NCI-H1092 treated with DMSO at 0.1 percent for 48 hours (cell line): ENCODE results near the gene MT1F.
"Not testable (repeated sequence)": the region's sequence is repeated elsewhere in the genome, so short reads cannot be mapped to it uniquely, and the experiment has no call there.

Experiments used
- DNase-seq: peaks from one replicate; lab custom pipeline; 2025; lab: John Stamatoyannopoulos, UW

MT1F gene

DNA sequence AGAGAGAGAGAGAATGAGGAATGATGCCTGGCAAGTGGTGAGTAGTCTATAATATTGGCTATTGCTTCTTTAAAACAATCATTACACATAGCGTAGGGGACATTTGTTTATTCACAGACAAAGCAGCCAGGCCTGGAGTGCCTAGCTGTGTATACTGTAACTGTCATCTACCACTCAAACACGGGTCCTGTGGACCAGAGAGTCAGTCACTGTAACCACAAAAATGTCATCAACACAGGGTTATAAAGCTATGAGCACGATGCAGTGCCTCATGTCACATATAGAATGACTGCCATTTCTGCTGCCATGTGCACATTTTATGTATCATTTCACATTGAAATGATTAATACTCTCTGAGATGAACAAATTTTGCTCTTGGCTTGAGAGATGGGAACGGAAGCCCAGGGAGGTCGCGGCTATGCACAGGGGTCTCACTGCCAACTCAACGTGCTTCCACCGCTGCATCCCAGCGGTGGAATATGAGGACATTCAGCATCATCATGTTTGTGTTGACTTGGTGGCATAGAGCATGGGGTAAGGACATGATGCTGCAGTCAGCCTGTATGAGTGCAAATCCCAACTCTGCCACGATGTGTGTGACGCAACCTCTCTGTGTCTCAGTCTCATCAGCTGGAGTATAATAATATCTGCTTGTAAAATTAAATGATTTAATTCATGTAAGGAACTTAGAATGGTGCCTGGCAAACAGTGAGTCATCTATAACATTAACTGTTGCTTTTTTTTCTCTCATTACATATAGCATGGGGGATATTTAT lies 15.2 kb downstream of the MT1F start:
- DNase-seq = no peak

- peak; percentile 5 for DNase-seq
These were observed 16.2 kb downstream of the MT1F start for GRCh38 chr16:56673921-56674320.

GRCh38 chr16:56674570-56674969 lies 16.8 kb downstream of the MT1F start:
- not testable (repeated sequence) for DNase-seq

DNA sequence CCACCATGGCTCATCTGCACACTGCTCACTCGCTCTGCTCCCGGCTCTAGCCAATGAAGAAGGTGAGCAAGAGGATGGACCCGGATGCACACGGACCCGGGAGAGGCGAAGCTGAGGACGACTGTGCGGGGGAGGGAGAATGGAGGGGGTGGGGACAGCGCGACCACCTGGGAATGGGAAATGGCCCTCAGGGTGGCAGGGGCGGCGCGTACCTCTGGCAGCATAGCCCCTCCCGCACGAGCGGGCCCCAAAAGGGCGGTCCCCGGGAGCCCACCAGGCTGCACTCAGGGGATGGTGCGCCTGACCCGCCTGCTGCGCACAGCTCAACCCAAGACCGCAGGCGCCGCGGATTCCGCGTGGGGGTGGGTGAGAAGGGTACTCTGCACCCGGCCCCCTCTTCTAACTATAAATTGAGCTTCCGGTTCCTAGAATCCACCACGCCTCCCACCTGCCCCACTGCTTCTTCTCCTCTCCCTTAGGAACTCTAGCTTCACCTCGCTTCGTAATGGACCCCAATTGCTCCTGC lies 18.0 kb downstream of the MT1F start:
- no peak for DNase-seq

- no peak for DNase-seq
These were observed 19.7 kb downstream of the MT1F start for GRCh38 chr16:56677474-56677873.

DNA sequence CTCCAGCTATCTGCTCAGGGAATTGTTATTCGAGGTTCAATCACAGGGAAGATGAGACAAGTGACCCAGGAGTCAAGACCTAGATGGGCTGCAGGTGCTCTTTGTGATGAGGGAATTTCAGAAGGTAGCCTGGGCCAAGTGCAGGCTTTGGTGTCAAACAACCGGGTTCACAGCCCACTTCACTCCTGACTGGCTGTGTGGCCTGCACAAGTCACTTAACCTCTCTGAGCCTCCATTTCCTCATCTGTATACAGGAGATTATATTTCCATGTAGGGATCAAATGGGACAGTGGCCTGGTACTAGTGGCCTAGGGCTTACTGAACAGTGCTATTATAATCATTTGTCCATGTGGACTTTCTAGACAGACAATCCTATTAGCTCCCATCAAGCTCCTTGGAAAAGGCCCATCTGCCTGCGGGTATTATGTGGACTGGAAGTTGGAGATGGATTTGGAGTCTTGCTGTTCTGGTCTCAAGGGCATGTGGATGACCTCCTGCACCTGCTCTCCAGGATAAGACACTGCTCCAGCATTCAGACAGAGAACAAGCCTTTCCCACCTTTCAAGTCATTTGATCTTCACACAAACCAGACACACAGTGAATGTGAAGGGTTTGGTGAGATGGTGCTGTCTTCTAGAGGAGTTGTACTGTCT lies 21.4 kb downstream of the MT1F start:
- DNase-seq = no peak

DNA sequence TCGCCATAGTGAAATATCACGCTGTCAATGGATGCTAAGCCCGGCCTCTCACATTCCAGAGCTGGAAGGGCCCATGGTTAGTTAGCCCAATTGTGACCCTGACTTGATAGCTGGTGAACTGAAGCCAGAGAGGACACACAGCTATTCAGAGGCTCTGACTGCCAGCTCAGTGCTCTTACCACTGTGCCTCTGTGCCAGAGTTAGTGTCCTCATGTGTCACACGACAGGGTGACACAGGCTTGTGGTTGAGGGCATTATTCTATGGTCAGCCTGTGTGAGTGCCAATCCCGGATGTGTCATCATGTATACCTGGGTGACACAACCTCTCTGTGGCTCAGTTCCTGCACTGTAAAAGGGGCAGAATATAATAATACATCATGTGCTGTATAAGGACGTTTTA lies 22.1 kb downstream of the MT1F start:
- DNase-seq = no peak

GRCh38 chr16:56681939-56682702 lies 24.4 kb downstream of the MT1F start, which contains the start of gene MT1X:
MT1X (plus strand) TSS chr16:56682470; CDS start chr16:56682541, 71 bp downstream.
- peak; percentile 83 for DNase-seq

- no peak for DNase-seq
These were observed 25.1 kb downstream of the MT1F start for GRCh38 chr16:56682703-56683397.

DNA sequence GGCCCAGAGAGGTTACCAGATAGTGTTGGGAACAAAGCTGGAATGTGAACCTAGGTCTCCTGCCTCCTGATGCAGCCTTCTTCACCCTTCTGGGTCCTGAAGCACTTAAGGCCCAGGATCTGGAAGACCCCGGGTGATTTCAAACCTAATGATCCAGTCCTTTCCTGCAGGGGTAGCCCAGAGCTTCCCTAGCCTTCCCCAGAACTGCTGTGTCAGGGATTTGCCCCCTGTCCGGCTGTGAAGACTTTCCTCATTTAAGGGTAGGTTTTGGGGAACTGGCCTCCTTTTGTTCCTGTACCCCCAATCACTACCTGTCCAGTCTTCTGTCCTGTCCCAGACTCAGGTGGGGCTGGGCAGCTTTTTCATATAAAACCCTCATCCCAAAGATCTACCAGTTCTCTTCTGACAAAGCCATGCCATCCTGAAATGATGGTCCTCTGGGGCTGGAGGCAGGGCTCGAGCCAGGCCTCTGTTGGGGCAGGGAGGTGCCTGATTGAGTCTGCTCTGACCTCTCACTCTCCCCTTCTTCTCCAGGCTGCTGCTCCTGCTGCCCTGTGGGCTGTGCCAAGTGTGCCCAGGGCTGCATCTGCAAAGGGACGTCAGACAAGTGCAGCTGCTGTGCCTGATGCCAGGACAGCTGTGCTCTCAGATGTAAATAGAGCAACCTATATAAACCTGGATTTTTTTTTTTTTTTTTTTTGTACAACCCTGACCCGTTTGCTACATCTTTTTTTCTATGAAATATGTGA lies 25.8 kb downstream of the MT1F start:
- DNase-seq = no peak

DNA sequence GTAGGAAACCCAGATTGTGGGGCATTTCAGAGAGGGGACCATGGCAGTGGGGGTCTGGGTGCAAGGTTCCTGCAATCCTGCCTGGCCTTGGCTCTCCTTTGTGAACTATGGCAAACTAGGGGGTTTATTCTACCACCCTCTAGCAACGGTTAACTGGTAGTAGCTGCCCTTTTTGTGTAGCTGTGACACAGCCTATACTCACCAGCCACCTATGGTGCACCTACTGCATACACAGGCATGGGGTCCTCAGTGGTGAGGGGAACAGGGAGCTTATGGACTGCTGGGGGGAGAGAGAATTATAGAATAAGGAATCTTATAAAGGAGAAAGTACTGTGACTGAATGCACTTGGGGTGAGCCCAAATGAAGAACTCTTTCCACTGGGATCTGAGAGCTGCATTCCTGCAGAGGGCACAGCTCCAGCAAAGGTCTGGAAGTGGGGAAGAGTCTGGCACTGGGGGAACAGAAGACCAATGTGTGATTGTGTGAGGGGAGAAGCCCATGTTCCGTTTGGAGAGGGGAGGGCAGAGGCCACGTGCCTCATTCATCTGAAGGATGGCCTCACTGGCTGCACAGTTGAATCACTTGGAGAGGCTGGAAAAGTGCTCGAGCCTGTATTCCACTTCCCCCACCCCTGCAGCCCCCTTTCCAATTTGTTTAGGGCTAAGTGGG lies 26.6 kb downstream of the MT1F start:
- DNase-seq = no peak

- DNase-seq = no peak
These were observed 27.3 kb downstream of the MT1F start for GRCh38 chr16:56684926-56685590.

GRCh38 chr16:56686758-56687157 lies 29.0 kb downstream of the MT1F start:
- DNase-seq = no peak

- DNase-seq = no peak
These were observed 31.0 kb downstream of the MT1F start for GRCh38 chr16:56688762-56689161.

DNA sequence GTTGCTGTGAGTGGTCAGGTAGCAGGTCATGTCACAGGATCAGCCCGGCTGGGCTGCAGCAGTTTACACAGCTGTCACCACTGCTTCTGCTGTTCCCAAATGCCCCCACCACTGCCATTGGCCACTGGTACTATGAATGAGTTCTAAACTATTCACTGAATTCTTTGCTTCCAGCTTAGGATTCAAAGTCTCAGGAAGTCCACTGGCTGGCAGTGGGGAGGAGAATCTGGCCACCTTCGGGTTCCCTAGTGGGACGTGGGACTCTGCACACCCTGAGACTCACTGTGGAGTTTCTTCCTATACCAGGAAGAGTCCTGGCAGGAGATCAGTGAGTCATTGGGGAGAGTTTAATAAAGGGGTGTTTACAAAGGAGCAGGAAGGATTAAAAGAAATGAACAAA lies 31.4 kb downstream of the MT1F start:
- DNase-seq = no peak

DNA sequence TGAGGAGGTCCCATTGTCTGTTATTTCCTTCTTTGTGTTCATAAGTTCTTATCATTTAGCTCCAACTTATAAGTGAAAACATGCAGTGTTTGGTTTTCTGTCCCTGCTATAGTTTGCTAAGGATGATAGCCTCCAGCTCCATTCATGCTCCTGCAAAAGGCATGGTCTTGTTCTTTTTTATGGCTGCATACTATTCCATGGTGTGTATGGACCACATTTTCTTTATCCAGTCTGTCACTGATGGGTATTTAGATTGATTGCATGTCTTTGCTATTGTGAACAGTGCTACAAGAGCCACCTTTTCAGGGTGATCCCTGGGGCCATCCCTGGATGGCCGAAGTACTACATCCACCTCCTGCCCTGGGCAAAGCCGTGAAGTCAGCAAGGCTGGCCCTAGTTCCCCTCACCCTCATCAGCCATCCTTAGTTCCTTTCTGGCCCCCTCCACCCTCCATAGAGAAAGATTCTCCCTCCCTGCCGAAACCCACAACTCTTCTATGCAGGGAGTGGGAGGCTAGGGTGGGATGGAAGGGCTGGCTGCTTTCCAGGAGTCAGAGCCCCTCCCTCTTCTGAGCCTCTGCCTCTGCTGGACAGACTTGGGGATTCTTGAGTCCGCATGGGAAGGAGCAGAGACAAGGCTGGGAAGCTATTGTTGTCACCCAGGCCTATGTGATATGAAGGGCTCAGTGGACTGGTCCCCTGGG lies 32.8 kb downstream of the MT1F start:
- DNase-seq = no peak

DNA sequence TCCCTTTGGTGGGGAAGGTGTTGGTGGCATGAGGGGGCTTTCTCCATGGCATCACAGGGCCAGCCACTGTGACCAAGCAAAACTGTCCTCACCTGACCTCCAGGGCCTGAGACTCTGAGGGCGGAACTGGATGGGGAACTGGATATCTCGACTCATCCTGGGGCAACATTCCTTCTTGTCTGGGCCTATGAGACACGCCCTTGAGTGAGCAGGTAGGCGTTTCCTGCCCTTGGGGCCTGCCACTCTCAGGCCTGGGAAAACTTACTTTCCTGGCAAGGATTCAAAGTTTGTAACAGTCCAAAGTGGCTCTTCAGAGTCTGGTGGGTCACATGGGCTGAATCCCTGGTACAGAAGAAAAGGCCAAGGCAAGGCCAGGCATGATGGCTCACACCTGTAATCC lies 34.1 kb downstream of the MT1F start:
- DNase-seq = no peak

DNA sequence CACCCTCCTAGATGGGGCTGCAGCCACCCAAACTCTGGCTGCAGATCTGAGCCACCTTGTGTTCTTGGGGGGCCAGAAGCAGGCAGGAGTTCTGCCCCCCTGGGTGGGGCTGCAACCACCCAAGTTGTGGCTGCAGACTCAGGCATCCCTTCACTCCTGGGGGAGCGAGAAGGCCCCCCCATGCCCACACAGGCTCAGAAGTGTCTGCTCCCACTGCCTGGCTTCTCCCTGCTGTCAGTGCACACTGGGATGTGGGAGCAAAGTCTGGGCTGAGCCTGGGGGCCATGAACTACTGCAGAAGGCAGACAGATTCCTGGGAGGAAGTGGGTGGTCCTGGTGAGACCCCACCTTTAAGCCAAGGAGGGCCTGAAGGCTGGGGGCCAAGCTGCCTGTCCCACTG lies 37.5 kb downstream of the MT1F start:
- no peak for DNase-seq

DNA sequence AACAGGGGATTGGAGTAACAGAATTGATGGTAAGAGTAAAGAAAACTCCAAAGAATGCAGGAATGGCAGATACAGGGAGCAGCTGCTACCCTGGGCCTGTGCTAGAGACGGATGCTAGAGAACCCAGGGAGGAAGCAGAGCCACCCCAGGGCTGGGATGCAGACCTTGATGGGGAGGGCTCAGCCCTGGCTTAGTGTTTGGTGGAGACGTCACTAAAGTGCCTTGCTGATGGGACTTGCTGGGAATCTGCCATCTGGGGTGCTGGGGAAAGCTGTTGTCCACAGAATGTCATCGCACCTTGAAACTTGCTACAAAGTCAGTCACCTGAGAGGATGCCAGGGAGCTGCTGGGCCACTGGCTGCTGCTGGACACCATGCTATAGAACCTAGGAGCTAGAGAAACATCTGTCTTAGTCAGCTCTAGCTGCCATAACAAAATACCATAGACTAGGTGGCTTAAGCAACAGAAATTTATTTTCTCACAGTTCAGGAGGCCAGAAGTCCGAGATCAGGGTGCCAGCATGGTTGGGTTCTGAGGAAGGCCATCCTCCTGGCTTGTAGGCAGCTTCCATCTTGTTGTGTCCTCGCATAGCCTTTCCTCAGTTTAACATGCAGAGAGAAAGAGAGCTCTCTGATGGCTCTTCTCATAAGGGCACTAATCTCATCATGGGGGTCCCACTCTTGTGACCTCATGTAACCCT lies 39.8 kb downstream of the MT1F start:
- no peak for DNase-seq
